ENCODE results near the gene KCNQ1.

Gene KCNQ1

DNA sequence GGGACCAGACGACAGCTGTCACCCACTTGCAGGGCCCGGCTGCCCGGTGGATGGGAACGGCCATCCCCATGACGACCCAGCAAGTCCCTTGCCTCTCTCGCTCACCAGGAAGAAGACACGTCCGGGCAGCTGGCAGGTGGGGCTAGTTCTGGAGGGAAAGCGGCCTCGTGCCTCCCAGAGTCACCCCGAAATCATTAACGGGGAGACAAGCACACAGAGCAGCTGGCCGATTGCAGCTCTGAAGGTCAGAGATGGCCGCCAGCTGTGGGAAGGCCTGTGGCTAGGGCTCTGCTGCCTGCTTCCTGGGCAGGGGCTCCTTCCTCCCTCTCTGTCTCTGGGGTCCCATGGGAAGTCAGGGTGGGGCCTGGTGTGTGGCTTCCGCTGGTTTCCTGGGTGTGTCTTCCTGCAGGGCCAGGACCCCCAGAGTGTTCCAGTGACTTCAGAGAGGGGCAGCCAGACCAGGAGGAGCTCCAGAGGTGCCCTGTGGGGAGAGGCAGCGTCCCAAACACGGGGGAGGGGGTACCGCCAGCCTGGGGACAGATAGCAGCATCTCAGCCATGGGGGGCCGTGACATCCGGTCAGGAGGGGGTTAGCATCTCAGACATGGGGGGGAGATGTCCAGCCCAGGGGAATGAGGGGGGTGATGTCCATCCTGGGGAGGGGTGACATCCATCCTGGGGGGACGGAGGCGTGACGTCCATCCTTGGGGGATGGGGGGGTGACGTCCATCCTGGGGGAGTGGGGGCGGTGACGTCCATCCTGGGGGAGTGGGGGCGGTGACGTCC lies 114.9 kb downstream of the KCNQ1 start:
- DNase-seq: peak; percentile 11

DNA sequence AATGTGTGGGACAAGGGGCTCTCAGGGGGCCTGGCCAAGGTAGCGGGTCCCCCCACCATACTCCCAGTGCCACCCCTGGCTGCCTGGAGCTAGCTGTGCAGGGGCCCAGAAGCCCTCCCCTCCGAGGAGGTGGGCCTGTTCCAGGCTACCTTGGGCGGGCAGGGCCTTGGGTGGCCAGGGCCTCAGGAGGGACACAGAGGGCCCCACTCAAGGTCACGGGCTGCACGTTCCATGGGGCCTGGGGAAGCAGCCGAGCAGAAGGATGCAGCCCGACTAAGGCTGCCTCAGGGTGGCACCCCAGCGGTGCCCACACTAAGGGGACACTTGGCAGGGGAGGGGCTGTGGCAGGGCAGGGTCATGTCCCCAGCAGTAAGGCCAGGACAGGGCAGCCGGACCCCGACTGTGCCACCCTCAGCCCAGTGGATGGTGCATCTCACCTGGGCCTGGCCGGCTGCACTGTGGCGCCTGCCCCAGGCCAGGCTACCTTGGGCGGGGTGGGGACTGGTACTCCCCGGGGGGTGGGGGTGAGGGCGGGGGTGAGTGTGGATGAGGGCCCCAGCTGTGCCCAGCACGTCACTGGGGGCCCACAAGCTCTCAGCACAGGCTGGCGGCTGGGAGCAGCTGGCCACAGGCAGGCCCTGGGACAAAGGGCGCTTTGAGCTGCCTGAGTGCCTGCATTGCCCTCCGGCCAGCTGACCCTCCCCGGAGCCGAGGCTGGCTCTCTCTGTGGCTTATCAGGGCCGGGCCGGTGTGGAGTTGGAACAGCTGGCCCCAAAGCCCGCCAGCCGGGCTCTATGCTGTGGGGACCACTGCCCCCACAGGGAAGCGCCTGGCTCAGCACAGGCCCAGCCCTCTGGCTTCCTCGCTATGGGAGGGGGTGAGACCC lies 117.1 kb downstream of the KCNQ1 start:
- DNase-seq: peak; percentile 16

DNA sequence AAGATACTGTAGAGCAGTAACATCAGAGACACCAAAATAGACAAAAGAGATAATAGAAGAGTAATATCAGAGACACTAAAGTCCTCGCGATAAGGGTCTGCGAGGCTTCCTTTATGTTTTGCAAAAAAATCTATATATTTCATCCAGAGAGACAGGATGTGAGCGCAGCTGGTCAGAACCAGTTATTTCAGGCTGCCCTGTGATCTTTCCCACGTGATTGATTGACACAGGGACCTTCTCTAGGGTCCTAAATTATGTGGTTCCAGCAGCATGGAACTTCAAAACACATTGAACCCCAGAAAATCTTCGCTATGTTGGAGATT lies 118.0 kb downstream of the KCNQ1 start:
- no peak for DNase-seq

DNA sequence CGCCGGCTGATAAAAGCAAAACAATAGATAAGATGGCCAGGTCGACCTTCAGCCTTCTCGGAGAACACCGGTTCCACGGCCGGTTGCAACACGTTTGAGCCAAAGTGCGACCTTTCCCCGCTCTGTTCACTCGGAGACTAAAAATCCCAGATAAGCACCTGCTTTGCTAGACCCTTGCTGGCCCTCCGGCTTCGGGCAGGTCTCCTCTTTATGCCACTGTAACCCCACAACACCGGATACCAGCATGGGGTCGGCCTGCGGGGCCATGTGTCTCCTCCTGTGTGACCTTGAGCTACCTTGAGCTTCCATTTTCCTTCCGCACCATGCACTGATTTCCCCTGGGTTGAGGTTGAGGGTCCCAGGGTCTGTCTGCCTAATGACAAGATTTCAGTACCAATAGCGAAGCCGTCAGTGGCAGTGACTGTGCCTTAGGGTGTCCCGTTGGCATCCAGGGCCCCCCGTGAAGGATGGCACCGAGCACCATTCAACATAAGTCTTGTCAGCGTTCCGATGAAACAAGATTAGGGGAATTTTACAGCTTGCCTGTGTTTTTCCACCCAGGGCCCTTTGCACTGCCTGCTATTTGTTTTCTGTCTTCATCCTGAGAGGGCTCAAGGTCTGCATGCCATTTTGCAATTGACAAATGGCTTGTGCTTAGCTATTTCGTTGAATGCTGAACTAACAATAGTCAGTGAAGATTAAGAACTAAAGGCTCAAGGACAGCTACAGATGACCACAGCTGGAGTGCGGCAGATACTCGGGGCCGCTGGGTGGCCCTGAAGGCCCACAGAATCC lies 118.6 kb downstream of the KCNQ1 start:
- no peak for DNase-seq

DNA sequence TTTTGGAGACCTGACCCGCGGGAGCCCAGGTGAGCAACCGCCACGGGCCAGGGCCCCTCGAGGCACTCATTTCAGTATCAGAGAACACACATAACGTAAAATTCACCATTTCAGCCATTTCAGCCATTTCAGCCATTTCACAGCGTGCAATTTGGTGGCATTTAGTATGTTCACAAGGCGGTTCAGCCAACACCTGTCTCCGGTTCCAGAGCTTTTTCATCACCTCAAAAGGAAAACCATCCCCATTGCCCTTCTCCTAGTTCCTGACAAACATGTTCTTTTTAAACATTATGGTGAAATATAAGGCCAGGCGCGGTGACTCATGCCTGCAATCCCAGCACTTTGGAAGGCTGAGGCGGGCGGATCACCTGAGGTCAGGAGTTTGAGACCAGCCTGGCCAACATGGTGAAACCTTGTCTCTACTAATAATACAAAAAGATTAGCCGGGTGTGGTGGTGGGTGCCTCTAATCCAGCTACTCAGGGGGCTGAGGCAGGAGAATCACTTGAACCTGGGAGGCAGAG lies 119.3 kb downstream of the KCNQ1 start:
- no peak for DNase-seq

DNA sequence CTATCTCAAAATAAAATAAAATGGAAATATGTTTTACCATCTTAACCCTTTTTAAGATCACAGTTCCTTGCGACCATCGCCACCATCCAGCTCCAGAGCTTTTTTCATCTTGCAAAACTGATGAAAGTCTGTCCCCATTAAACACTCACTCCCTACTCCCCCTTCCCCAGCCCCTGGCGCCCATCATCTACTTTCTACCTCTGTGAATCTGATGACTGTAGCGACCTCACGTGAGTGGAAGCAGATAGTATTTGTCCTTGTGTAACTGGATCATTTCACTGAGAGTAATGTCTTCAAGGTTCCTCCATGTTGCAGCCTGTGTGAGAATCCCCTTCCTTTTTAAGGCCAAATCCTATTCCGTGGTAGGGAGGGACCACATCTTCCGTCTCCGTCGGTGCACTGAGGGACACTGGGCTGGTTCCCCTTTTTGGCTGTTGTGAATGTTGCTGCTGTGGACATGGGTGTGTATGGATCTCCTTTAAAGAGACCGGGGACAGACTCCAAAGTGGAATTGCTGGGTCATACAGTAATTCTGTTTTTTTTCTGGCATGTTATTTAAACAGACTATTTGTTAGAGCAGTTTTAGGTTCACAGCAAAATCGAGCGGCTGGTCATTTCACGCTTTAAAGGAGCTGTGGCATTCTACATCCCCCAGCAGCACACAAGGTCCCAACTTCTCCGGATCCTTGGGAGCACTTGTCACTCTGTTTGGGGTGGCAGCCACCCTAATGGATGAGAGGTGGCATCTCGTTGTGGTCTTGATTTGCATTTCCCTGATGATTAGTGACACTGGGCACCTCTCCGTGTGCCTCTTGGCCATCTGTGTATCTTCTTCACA lies 120.0 kb downstream of the KCNQ1 start:
- DNase-seq: no peak

DNA sequence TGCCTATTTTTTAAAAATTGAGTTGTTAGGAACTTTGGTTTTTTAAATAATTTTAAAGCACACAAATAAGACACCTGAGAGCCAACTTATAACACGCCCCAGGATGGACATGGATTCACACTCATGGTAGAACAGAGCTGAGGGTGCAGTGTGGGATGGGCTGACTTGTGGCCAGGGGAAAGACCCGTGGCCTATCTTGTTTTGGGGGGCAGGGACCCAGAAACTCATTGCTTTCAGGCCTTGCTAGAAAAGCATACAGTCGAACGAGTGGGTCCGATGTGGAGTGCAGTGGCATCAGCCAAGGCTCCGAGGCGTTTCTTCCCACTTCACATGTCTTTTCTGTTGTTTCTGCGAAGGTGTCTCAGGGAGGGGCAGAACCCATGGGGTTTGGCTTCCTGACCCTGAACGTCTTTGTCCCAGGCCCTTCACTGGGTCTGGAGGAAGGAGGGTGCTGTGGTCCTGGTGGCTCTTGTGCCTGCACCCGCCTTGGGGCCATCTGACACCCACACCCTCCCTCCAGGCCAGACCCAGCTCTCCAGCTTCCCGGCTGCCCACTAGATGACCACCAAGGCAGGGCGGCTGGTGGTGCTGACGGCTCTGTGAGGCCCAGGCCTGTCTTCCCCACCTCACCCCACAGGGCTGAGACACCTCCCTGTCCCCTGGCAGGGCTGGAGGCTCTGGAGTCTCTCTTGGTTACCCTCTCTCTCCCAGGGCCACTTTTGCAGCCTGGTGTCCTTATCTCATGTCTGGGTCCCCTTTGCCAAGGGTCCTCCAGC lies 120.8 kb downstream of the KCNQ1 start:
- DNase-seq: peak; percentile 11

DNA sequence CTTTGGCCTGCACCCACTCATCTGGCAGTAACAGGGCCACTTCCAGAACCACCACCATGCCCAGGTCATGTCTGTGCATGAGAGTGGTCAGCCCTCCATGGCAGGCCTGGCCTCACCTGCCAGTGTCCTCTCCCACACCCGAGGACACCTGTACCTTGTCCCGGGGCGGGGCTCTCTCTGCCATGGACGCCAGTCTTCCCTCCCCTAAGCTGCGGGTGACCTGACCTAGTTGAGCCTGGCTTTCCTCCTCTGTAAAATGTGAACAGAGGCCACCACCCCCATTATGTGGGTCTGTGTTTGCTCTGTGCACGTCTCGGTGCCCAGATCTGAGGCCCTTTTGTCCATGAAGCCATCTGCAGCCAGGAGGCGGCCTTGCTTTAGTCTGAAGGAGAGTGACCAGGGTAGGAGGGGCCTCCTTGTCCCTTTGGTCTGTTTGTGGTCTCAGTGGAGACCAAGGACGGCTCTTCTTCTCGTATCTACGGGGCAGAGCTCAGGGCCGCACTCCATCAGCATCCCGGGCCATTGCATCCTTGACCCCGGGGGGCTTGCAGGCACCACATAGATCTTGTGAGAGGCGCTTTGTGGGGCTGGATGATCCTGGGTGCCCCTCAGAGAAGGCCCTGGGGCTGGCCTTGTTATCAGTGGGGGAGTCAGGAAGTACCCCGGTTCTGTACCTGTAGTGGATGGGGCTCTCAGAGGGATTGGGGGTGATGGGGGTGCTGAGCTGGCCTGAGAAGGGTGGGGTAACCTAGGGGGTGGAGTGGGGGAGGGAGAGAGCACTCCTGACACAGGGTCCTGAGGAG lies 121.6 kb downstream of the KCNQ1 start:
- DNase-seq: peak; percentile 12

DNA sequence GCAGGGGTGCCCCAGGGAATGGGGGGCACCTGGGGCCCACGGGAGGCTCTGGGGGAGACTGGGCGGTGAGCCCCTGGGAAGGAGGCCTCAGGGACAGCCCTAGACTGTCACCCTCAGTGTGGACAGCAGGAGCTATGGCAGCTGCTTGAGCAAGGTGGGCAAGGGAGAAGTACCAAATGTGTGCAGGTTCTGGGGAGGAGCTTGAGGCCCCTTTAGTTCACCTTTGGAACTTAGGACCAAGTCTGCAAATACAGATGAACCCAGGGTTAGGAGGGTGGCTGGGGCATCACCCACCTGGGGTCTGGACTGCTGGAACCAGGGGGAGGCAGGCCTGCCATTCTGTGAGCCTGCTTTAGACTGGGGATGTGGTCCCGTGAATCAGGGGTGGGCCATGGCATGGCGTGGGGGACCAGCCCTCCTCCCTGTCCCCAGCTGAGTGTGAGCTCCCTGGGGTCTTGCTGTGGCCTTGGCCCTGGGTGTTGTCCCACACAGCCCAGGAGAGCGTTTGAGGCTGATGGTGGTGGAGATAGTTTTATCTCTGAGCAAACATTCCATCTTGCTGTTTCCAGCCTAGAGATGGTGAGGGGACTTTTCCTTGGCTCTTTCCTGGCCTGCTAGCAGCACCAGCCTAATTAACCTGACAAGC lies 122.3 kb downstream of the KCNQ1 start:
- DNase-seq: no peak

DNA sequence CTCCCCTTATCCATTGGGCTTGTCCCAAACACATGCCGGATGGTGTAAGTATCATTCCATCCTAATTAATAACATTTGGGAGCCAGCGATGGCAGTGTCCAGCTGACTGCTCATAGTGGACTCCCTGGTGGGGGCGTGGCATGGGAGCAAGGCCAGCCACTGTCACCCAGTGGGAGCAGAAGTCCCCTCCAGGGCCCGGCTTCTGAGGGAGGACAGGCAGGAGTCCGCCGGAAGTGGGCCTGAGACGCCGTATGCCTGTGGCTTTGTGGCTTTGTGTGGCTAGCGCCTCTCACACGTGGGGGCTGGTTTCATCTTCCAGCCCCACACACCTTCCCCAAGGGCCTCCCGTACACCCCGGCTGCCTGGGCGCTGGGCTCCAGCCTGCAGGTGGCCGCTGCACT lies 124.5 kb downstream of the KCNQ1 start:
- DNase-seq: no peak

DNA sequence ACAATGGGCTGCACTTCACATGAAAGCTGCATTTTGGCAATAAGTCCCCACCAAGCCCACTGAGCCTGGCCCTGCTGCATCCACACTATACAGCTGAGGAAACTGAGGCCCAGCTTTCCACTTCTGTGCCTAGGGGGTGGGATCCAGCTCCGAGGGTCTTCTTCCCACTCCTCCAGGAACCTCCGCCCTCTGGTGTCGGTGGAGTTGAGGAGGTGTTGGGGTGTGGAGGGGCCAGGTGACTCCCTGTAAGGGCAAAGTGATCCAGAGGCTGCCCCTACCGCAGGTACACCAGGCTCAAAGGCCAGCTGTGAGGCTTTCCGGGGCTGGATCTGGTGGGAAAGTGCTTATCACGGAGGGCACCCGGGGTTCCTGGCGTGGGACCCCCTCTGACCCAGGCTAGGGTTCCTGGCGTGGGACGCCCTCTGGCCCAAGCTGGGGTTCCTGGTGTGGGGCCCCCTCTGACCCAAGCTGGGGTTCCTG lies 125.0 kb downstream of the KCNQ1 start:
- no peak for DNase-seq

DNA sequence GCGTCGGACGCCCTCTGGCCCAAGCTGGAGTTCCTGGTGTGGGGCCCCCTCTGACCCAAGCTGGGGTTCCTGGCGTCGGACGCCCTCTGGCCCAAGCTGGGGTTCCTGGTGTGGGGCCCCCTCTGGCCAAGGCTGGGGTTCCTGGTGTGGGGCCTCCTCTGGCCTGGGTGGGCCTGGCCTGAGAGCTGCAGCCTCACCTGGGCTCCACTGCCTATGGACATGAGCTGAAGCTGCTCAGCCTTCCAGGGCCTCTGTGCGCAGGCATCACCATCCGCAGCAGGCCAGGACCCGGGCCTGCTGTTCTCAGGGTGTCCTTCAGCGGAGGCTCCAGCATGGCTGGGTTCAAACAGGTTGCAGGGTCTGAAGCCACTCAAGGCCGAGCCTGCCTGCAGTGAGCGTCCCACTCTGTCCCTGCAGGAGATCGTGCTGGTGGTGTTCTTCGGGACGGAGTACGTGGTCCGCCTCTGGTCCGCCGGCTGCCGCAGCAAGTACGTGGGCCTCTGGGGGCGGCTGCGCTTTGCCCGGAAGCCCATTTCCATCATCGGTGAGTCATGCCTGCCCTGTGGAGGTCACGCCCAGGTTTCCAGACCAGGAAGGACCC lies 125.5 kb downstream of the KCNQ1 start:
- DNase-seq: no peak

DNA sequence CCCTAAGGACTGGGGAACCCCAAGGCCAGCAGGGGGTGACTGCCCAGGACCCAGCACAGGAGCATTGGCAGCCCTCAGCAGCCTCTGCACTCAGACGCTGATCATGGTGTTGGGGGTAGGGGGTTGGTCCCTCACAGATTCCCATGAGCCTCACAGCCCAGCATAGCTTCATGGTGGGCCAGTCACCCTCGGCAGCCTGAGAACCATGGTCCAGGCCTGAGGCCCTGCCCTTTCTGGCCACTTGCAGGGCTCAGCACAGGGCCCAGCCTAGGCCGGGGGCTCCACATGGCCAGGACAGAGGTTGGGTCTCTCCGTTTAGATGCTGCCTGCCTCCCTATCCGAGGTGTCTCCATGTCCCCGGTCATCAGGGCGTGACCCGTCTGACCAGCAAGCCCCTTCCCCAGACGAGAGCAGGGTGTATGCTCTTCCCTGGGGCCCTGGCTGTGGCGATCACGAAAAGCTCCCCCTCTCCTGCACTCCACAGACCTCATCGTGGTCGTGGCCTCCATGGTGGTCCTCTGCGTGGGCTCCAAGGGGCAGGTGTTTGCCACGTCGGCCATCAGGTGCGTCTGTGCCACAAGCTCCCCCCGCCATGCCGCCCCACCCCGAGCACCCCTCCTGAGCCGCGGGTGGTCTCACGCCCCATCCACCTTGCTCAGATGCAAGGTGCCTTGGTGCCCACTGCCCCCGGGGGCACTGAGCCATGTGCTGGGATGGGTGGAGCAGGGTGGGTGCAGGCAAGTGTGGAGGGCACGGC lies 126.2 kb downstream of the KCNQ1 start:
- DNase-seq: no peak

DNA sequence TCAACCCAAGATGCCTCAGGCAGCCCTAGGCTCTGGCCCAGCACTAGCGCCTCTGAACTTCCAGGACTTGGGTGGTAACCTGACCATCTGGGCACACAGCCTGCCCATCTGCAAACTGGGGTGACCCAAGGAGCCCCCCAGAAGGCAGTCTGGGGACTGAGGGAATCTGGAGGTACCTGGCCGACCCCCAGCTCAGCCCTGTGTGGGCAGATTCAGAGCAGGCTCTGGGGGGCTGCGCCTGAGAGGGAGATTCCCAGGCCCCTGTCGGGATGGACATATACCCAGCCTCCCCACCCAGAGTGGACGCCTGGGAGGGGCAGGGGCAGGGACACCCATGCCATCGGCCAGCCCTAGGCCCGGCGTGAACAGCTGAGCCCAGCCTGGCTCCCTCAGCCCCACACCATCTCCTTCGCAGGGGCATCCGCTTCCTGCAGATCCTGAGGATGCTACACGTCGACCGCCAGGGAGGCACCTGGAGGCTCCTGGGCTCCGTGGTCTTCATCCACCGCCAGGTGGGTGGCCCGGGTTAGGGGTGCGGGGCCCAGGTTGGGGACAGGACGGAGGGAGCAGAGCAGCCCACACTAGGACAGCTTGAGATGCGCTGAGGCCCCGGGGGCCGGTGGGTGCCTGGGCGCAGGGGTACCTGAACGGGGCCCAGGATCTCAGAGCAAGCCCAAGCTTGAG lies 126.9 kb downstream of the KCNQ1 start:
- DNase-seq: no peak

DNA sequence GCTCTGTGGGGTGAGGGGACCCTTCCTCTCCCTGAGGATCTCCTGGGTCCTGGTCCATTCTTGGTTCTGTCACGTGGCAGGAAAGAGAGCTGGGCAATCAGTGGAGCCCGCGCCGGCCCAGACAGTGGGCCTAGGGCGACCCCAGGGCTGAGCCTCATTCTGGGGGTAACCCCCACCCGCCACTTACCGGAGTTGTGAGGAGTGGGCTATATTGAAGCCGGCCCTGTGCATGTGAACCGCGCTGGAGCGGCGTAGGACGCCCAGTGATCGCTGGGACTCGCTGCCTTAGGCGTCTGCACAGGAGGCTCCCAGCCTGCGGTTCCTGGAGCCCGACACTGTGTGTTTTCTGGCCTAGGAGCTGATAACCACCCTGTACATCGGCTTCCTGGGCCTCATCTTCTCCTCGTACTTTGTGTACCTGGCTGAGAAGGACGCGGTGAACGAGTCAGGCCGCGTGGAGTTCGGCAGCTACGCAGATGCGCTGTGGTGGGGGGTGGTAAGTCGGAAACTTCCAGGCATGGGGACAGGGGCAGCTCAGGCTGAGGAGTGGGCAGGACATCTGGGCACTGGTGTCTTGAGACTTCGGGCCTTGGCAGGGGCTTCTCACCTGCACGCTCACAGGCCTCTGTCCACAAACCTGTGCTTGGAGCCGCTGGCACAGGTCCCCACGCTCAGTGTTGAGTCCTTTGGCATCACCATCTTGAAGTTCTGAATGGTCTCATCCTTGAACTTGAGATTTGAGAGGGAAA lies 127.9 kb downstream of the KCNQ1 start:
- DNase-seq: peak; percentile 10

DNA sequence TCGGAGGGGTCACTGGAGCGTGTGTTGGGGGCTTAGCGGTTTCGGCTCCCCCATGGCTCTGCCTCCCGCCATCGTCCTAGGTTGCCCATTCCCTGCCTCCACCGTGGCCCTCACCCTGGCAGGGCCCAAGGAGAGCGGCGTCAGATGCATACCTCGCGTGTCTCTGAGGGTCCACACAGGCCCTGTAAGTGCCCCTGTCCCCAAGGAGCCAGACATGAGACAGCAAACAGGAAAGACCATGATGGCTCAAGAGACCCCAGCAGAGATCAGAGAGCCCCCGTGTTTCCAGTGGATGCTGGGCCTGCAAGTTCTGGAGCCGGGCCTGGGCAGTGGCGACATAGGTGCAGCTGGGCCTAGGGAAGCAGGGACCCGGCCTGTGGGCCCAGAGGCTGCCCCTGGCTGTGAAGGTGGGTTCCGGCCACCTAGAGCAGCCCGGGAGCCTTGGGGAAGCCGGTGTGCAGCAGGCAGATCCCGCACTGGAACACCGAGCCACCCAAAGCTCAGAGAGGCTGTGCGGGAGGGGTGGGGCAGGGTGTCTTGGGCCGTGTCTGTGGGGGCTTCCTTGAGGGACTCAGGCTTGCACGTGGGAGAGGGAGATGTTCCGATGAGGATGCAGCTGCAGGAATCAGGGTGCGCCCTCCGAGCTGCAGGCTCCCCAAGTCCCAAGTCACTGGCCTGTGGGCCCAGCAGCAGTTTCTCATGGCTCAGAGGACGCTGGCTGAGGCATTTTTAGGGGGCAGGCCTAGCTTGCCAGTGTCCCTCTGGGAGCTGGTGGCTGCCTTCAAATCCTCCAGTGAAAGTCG lies 128.6 kb downstream of the KCNQ1 start:
- DNase-seq: peak; percentile 9

Data from activated CD8-positive, alpha-beta memory T cell treated with anti-CD3 and anti-CD28 coated beads, Interleukin-2, amount 50 U/mL, for 4 hours (primary cell).